ENCODE data around the gene ZNF784.

- TF ChIP-seq, protein P1, sequence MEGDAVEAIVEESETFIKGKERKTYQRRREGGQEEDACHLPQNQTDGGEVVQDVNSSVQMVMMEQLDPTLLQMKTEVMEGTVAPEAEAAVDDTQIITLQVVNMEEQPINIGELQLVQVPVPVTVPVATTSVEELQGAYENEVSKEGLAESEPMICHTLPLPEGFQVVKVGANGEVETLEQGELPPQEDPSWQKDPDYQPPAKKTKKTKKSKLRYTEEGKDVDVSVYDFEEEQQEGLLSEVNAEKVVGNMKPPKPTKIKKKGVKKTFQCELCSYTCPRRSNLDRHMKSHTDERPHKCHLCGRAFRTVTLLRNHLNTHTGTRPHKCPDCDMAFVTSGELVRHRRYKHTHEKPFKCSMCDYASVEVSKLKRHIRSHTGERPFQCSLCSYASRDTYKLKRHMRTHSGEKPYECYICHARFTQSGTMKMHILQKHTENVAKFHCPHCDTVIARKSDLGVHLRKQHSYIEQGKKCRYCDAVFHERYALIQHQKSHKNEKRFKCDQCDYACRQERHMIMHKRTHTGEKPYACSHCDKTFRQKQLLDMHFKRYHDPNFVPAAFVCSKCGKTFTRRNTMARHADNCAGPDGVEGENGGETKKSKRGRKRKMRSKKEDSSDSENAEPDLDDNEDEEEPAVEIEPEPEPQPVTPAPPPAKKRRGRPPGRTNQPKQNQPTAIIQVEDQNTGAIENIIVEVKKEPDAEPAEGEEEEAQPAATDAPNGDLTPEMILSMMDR (conservative IDR thresholded peaks at IDR 0.05; ENCODE audit: low read depth, low read length) = no peak
- TF ChIP-seq MAFK (IDR thresholded peaks at IDR 0.05; ENCODE audit: low read depth, low read length) = no peak
- TF ChIP-seq RCOR1 (IDR thresholded peaks at IDR 0.05; ENCODE audit: insufficient replicate concordance, low read length) = no peak
- TF ChIP-seq, protein P2, sequence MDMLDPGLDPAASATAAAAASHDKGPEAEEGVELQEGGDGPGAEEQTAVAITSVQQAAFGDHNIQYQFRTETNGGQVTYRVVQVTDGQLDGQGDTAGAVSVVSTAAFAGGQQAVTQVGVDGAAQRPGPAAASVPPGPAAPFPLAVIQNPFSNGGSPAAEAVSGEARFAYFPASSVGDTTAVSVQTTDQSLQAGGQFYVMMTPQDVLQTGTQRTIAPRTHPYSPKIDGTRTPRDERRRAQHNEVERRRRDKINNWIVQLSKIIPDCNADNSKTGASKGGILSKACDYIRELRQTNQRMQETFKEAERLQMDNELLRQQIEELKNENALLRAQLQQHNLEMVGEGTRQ (IDR thresholded peaks at IDR 0.05; ENCODE audit: low read depth, low read length) = no peak
- no peak for TF ChIP-seq POLR2A (IDR thresholded peaks at IDR 0.05; ENCODE audit: low read depth, low read length)
- TF ChIP-seq NFE2L2 (IDR thresholded peaks at IDR 0.05; ENCODE audit: low read depth, low read length) = no peak
- no peak for TF ChIP-seq RFX5 (IDR thresholded peaks at IDR 0.05; ENCODE audit: low read depth, low read length)
- no peak for TF ChIP-seq BHLHE40 (IDR thresholded peaks at IDR 0.05; ENCODE audit: low read depth, low read length)
- no peak for TF ChIP-seq ELK1 (IDR thresholded peaks at IDR 0.05; ENCODE audit: borderline replicate concordance, low read depth, low read length)
Measured at GRCh38 chr19:55620410-55621204, 3.8 kb downstream of the ZNF784 start.

Measured in IMR-90 (cell line).